ENCODE measurements around the gene ANKRD29.
A peak's percentile ranks its signal among the peaks of the same experiment; 100 is the strongest.

ANKRD29 gene

GRCh38 chr18:23627321-23627720, 35.4 kb downstream of the ANKRD29 start (continued):
- TF ChIP-seq ZSCAN18 (tag by site-specific recombination; IDR thresholded peaks at IDR 0.05) (no peak), FEZF1 (tag by site-specific recombination; IDR thresholded peaks at IDR 0.05) (peak; percentile 61; the same call in 1 of the 2 replicates), SCRT2 (tag by site-specific recombination; IDR thresholded peaks at IDR 0.05) (no peak), SP3 (tag by site-specific recombination; IDR thresholded peaks at IDR 0.05) (peak; percentile 34; the same call in 1 of the 2 replicates), ZNF221 (tag by site-specific recombination; IDR thresholded peaks at IDR 0.05; ENCODE audit: borderline replicate concordance) (no peak), SP7 (tag by site-specific recombination; IDR thresholded peaks at IDR 0.05) (peak; percentile 86), OSR2 (tag by site-specific recombination; IDR thresholded peaks at IDR 0.05) (peak; percentile 96), ZNF146 (tag by site-specific recombination; IDR thresholded peaks at IDR 0.05) (no peak), ZNF148 (tag by site-specific recombination; IDR thresholded peaks at IDR 0.05; ENCODE audit: borderline replicate concordance) (no peak), ZNF354C (tag by site-specific recombination; IDR thresholded peaks at IDR 0.05; ENCODE audit: borderline replicate concordance, low read depth) (no peak), ZNF140 (tag by site-specific recombination; IDR thresholded peaks at IDR 0.05) (no peak), ZNF518A (tag by site-specific recombination; conservative IDR thresholded peaks at IDR 0.05; ENCODE audit: low read depth) (no peak), ZNF174 (tag by site-specific recombination; IDR thresholded peaks at IDR 0.05) (0 out of 2 replicates have a peak, but pooled peaks have one; percentile 26), KLF1 (tag by site-specific recombination; IDR thresholded peaks at IDR 0.05) (peak; percentile 22; the same call in 1 of the 2 replicates), PRDM4 (tag by site-specific recombination; IDR thresholded peaks at IDR 0.05) (peak; percentile 74), KLF17 (tag by site-specific recombination; IDR thresholded peaks at IDR 0.05) (0 out of 2 replicates have a peak, but pooled peaks have one; percentile 19), ZNF707 (tag by site-specific recombination; IDR thresholded peaks at IDR 0.05) (no peak), ZNF416 (tag by site-specific recombination; IDR thresholded peaks at IDR 0.05) (no peak), PRDM10 (tag by site-specific recombination; IDR thresholded peaks at IDR 0.05) (peak; percentile 89), ZNF548 (tag by site-specific recombination; IDR thresholded peaks at IDR 0.05) (no peak), ZNF660 (tag by site-specific recombination; IDR thresholded peaks at IDR 0.05) (peak; percentile 73; the same call in 1 of the 2 replicates), KLF16 (tag by site-specific recombination; IDR thresholded peaks at IDR 0.05) (peak; percentile 25; the same call in 1 of the 2 replicates), HOXA7 (CRISPR knock-in tag; IDR thresholded peaks at IDR 0.05; ENCODE audit: borderline replicate concordance) (no peak)

Measured in HEK293 (cell line).